Panc1 (cell line): ENCODE data around the gene C1orf116. TPM values are rescaled to one million over a fixed set of nuclear protein-coding genes. Genes with fewer than 3 reads are reported as not detected.

Experiments
- ATAC-seq: fragments of 200-7000 bp; cut with Tn5 transposase; 2 replicates; pipeline ENCODE4 v1.9.1; 2020; ENCODE audit warnings: mild to moderate bottlenecking, moderate library complexity
- BruUV-seq: library from RNA; stranded (reverse); fragments of 400-500 nt; replicated peaks from 2 replicates; lab custom pipeline; 2021; lab: Mats Ljungman, UMichigan
- CTCF ChIA-PET: fragments of 300-600 bp; sonication (Branson Sonifier 250); formaldehyde crosslinking; loops from one replicate; lab custom pipeline; 2022; ENCODE audit warnings: antibody characterized with exemption; lab: Charles Lee
- POLR2A ChIA-PET: fragments of 300-600 bp; sonication (Branson Sonifier 250); formaldehyde crosslinking; loops from one replicate; lab custom pipeline; 2022; ENCODE audit warnings: antibody characterized with exemption; lab: Charles Lee
- DNase-seq: peaks from one replicate; pipeline ENCODE4 v3.0.0-alpha.2; 2010; ENCODE audit warnings: low read depth, low spot score
- H3K27ac ChIP-seq: 2 replicates; pipeline ENCODE4 v1.5.1; 2011; ENCODE audit warnings: mild to moderate bottlenecking, low read length, inconsistent platforms
- H3K27me3 ChIP-seq: fragments of 200-500 bp; sonication (Bioruptor generic); 2 replicates; pipeline ENCODE4 v1.6.0; 2014; ENCODE audit warnings: low read length, inconsistent platforms; ENCODE audit not compliant: control insufficient read depth, insufficient read depth
- H3K36me3 ChIP-seq: fragments of 200-500 bp; sonication (Bioruptor generic); 2 replicates; pipeline ENCODE4 v1.5.1; 2014; ENCODE audit warnings: inconsistent platforms, mild to moderate bottlenecking, low read length, moderate library complexity; ENCODE audit not compliant: control insufficient read depth, insufficient read depth
- H3K4me1 ChIP-seq: 2 replicates; pipeline ENCODE4 v1.5.1; 2011; ENCODE audit warnings: inconsistent platforms, mild to moderate bottlenecking, low read length, moderate library complexity; ENCODE audit not compliant: control insufficient read depth, insufficient read depth
- H3K4me3 ChIP-seq, 2 experiments: 2 replicates each; pipeline ENCODE4 v1.5.1; 2011 to 2012; ENCODE audit warnings: low read depth in 2 of 2, low read length in 2 of 2, mild to moderate bottlenecking in 2 of 2, inconsistent platforms in 1 of 2, moderate library complexity in 1 of 2
- H3K9me3 ChIP-seq: fragments of 200-500 bp; sonication (Bioruptor generic); 2 replicates; pipeline ENCODE4 v1.5.1; 2014; ENCODE audit warnings: low read depth, mild to moderate bottlenecking, inconsistent platforms, low read length, moderate library complexity; ENCODE audit not compliant: control insufficient read depth, insufficient read depth
- POLR2AphosphoS5 ChIP-seq: IDR thresholded peaks from 2 replicates; pipeline ENCODE4 v1.6.1; 2012; ENCODE audit warnings: mild to moderate bottlenecking, low read depth, low read length, moderate library complexity
- SIN3A ChIP-seq: IDR thresholded peaks from 2 replicates; pipeline ENCODE4 v1.6.1; 2012; ENCODE audit warnings: low read depth, mild to moderate bottlenecking, low read length, moderate library complexity, borderline replicate concordance; ENCODE audit not compliant: insufficient read depth
- TCF7L2 ChIP-seq: IDR thresholded peaks from 2 replicates; pipeline ENCODE4 v1.6.1; 2011; ENCODE audit warnings: mild to moderate bottlenecking, low read depth, low read length, inconsistent platforms
- in situ Hi-C: cut with HindIII; loops from 2 replicates; pipeline ENCODE4 v1.10.0; 2016; ENCODE audit warnings: low sequenced_read_pairs, low pct_unique_long_range_greater_than_20kb
- intact Hi-C: fragments of 100-400 bp; cut with micrococcal nuclease; formaldehyde crosslinking; loops from one replicate; pipeline ENCODE4 v1.10.0; 2022; ENCODE audit not compliant: unreplicated experiment
- total RNA-seq: library from RNA; stranded (reverse); gene quantifications from one replicate; pipeline ENCODE4 v1.2.1, GENCODE V29; 2021; ENCODE audit not compliant: unreplicated experiment
- TF ChIP-seq, protein P1 (sequence below), 2 experiments: IDR thresholded peaks; 2 replicates each; pipeline ENCODE4 v1.6.1; 2011 to 2012; ENCODE audit warnings: low read depth in 2 of 2, control low read depth in 1 of 2, low read length in 1 of 2, mild to moderate bottlenecking in 1 of 2, moderate library complexity in 1 of 2; ENCODE audit not compliant: insufficient read depth in 1 of 2
- TF ChIP-seq, protein P2 (sequence below): fragments of 450-650 bp; IDR thresholded peaks from 2 replicates; pipeline ENCODE4 v1.5.1; 2017; ENCODE audit warnings: mild to moderate bottlenecking

The C1orf116 gene
- total RNA-seq, 1 experiment from 2014 or later = 0.08 TPM

- no peaks in the 10 kb centered on the region for H3K9me3 ChIP-seq
- no TSS peak for BruUV-seq
- no peaks in the 10 kb centered on the region for H3K36me3 ChIP-seq
- in situ Hi-C loops (no loop called here), intact Hi-C loops (no loop called here)
- no peak for DNase-seq
- POLR2A ChIA-PET = no interaction called here
- H3K4me3 ChIP-seq = no peak overlapping the region
- CTCF ChIA-PET = interaction anchor here (0.6 kb wide), 1 partner anchor 508 kb away, joined by 7 read pairs; the partner anchor contains the start of gene IKBKE
- peaks cover 3% of the 10 kb centered on the region for H3K27me3 ChIP-seq
- no peaks in the 10 kb centered on the region for H3K4me1 ChIP-seq
- no peak for ATAC-seq
- H3K27ac ChIP-seq = no peak overlapping the region
- TF ChIP-seq, protein P1, sequence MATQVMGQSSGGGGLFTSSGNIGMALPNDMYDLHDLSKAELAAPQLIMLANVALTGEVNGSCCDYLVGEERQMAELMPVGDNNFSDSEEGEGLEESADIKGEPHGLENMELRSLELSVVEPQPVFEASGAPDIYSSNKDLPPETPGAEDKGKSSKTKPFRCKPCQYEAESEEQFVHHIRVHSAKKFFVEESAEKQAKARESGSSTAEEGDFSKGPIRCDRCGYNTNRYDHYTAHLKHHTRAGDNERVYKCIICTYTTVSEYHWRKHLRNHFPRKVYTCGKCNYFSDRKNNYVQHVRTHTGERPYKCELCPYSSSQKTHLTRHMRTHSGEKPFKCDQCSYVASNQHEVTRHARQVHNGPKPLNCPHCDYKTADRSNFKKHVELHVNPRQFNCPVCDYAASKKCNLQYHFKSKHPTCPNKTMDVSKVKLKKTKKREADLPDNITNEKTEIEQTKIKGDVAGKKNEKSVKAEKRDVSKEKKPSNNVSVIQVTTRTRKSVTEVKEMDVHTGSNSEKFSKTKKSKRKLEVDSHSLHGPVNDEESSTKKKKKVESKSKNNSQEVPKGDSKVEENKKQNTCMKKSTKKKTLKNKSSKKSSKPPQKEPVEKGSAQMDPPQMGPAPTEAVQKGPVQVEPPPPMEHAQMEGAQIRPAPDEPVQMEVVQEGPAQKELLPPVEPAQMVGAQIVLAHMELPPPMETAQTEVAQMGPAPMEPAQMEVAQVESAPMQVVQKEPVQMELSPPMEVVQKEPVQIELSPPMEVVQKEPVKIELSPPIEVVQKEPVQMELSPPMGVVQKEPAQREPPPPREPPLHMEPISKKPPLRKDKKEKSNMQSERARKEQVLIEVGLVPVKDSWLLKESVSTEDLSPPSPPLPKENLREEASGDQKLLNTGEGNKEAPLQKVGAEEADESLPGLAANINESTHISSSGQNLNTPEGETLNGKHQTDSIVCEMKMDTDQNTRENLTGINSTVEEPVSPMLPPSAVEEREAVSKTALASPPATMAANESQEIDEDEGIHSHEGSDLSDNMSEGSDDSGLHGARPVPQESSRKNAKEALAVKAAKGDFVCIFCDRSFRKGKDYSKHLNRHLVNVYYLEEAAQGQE (IDR thresholded peaks at IDR 0.05; ENCODE audit: insufficient read depth in 1 of 2, low read depth in 2 of 2, low read length in 1 of 2) = no peak
- TF ChIP-seq, protein P2, sequence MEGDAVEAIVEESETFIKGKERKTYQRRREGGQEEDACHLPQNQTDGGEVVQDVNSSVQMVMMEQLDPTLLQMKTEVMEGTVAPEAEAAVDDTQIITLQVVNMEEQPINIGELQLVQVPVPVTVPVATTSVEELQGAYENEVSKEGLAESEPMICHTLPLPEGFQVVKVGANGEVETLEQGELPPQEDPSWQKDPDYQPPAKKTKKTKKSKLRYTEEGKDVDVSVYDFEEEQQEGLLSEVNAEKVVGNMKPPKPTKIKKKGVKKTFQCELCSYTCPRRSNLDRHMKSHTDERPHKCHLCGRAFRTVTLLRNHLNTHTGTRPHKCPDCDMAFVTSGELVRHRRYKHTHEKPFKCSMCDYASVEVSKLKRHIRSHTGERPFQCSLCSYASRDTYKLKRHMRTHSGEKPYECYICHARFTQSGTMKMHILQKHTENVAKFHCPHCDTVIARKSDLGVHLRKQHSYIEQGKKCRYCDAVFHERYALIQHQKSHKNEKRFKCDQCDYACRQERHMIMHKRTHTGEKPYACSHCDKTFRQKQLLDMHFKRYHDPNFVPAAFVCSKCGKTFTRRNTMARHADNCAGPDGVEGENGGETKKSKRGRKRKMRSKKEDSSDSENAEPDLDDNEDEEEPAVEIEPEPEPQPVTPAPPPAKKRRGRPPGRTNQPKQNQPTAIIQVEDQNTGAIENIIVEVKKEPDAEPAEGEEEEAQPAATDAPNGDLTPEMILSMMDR = no peak
- TF ChIP-seq SIN3A (no peak), POLR2AphosphoS5 (no peak), TCF7L2 (no peak)
Observed at GRCh38 chr1:206978259-206978658, 54.3 kb downstream of the C1orf116 start.

DNA sequence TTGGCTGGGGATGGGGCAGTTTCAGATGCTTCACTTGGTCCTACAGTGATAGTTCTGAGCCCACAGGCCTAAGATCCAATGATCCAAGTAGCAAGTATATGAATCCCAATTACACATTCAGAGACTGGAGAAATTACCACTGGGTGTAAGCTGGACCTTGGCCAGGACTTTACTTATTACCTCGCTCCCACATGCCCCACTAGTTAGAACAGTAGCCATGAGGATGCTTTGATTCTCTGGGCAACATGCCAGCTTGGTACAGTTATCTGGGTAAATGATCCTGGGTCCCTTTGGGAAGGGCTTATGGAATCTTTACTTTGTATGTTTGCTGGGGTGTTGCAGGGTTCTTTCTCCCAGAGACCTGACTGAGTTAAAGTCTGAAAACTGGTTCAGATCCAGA is 57.2 kb downstream of the C1orf116 start:
- ChIA-PET CTCF (no interaction called here), POLR2A (no interaction called here)
- Histone ChIP-seq H3K27ac (no peak overlapping the region), H3K36me3 (no peaks in the 10 kb centered on the region), H3K4me1 (no peaks in the 10 kb centered on the region), H3K4me3 (no peak overlapping the region), H3K9me3 (no peaks in the 10 kb centered on the region), H3K27me3 (peaks cover 18% of the 10 kb centered on the region)
- TF ChIP-seq, protein P2 = no peak
- TF ChIP-seq SIN3A (no peak), POLR2AphosphoS5 (no peak), TCF7L2 (no peak)
- TF ChIP-seq, protein P1 (IDR thresholded peaks at IDR 0.05; ENCODE audit: insufficient read depth in 1 of 2, low read depth in 2 of 2, low read length in 1 of 2) = no peak
- no peak for DNase-seq
- intact Hi-C loops = no loop called here
- no peak for ATAC-seq
- in situ Hi-C loops = no loop called here
- no TSS peak for BruUV-seq
